ENCODE data around the gene SLC47A2. TPM values are rescaled to one million over a fixed set of nuclear protein-coding genes. Genes with fewer than 3 reads are reported as not detected.

Gene SLC47A2
- polyA plus RNA-seq, 1 donor from 2014 or later: not detected

DNA sequence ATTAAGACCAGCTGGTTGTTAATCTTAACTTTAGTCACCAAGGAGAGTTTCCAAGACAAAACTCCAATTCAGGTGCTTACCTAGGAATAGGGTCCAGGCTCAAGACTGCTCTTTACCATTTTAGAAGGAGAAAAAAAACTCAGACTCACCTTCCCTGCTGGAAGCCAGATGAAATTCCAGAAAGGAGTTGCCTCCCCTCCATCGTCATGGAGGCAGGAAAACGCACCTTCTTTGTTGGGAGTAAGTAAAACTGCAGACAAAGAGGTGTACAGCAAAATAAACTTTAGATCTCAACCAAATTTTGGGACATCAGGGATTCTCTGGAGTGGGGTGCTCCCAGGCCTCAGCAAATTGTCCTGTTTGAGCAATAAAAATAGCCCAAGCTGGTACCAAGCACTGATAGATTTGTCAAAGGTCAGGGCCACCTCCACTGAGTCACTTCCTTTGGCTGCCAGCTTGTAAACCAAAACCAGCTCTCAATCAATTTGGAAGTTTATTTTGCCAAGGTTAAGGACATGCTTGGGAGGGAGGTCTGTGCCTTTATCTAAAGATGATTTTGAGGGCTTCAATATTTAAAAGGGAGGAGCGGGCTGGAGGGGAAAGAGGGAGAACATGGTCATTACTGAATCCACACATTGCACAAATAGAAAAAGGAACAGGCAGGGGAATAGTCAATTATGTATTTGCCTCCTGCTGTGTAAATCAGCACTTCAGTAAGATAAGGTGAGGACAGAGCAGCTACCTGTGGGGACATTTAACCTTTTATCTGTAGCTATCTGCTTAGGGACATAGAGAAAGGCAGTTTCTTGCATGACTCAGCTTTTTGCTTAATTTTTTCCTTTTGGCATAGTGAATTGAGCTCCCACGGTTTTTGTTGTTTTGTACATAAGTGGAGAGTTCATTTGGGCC, 69.3 kb downstream of the SLC47A2 start:
- H2AFZ ChIP-seq (ENCODE audit: low read depth, low read length): no peak overlapping the region
- no peaks in the 10 kb centered on the region for H3K9me3 ChIP-seq (ENCODE audit: low read length)
- peak overlapping the region; percentile 93 for H3K4me3 ChIP-seq (ENCODE audit: low read length)
- H3K36me3 ChIP-seq (ENCODE audit: insufficient read depth, low read length): no peaks in the 10 kb centered on the region
- H3K27ac ChIP-seq (ENCODE audit: low read length): no peak overlapping the region
- TF ChIP-seq POLR2AphosphoS5 (IDR thresholded peaks at IDR 0.05) (peak; percentile 74), EP300 (conservative IDR thresholded peaks at IDR 0.05; ENCODE audit: poor library complexity, severe bottlenecking) (no peak), RAD21 (conservative IDR thresholded peaks at IDR 0.05) (no peak), TAF1 (IDR thresholded peaks at IDR 0.05; ENCODE audit: low read depth) (no peak)
- H3F3A ChIP-seq (ENCODE audit: insufficient read depth, low read length, poor library complexity, severe bottlenecking): peaks cover 6% of the 10 kb centered on the region
- peaks cover 28% of the 10 kb centered on the region for H3K79me2 ChIP-seq (replicated peaks; ENCODE audit: insufficient read depth, low read length)
- H4K20me1 ChIP-seq (ENCODE audit: insufficient read depth): no peaks in the 10 kb centered on the region
- no peaks in the 10 kb centered on the region for H3K9me2 ChIP-seq (ENCODE audit: insufficient read depth, low read length)
- H3K27me3 ChIP-seq (ENCODE audit: insufficient read depth, low read depth, low read length): no peaks in the 10 kb centered on the region
- peak overlapping the region; percentile 92 for H3K4me2 ChIP-seq (ENCODE audit: low read length)
- H3K9ac ChIP-seq (ENCODE audit: low read length): peak overlapping the region; percentile 89

DNA sequence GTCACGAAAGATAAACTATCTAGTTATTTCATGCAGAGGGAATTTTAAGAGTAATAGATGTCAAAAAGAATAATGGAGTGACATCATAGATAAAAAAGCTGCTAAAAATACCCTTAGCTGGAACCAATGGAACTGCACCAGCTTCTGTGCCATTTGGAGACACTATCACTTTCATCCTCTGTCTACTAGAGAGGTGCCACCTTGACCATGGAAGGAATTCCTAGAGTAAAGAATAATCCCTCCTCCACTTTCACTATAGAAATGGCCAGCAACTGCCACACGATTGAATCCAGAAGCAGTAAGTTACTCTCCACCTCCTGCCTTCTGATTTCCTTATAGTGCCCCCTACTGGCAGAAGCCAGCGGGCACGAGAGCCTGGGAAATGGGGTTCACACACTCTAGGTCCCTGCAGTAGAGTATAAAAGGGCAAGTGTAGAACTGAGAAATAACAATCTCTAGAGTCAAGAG, 70.6 kb downstream of the SLC47A2 start:
- Histone ChIP-seq H3K27ac (ENCODE audit: low read length) (no peak overlapping the region), H3K79me2 (replicated peaks; ENCODE audit: insufficient read depth, low read length) (peaks cover 16% of the 10 kb centered on the region), H3K4me3 (ENCODE audit: low read length) (no peak overlapping the region), H4K20me1 (ENCODE audit: insufficient read depth) (no peaks in the 10 kb centered on the region), H3F3A (ENCODE audit: insufficient read depth, low read length, poor library complexity, severe bottlenecking) (peaks cover 6% of the 10 kb centered on the region), H2AFZ (ENCODE audit: low read depth, low read length) (no peak overlapping the region), H3K4me2 (ENCODE audit: low read length) (no peak overlapping the region), H3K9me2 (ENCODE audit: insufficient read depth, low read length) (no peaks in the 10 kb centered on the region), H3K36me3 (ENCODE audit: insufficient read depth, low read length) (no peaks in the 10 kb centered on the region), H3K9me3 (ENCODE audit: low read length) (no peaks in the 10 kb centered on the region), H3K27me3 (ENCODE audit: insufficient read depth, low read depth, low read length) (no peaks in the 10 kb centered on the region), H3K9ac (ENCODE audit: low read length) (no peak overlapping the region)
- TF ChIP-seq EP300 (conservative IDR thresholded peaks at IDR 0.05; ENCODE audit: poor library complexity, severe bottlenecking): no peak
- TF ChIP-seq EZH2 (IDR thresholded peaks at IDR 0.05; ENCODE audit: borderline replicate concordance, insufficient read depth, low read length, poor library complexity, severe bottlenecking): no peak
- TF ChIP-seq RAD21 (conservative IDR thresholded peaks at IDR 0.05): no peak
- TF ChIP-seq MXI1 (conservative IDR thresholded peaks at IDR 0.05; ENCODE audit: poor library complexity, severe bottlenecking): no peak
- TF ChIP-seq POLR2AphosphoS5 (IDR thresholded peaks at IDR 0.05): no peak
- TF ChIP-seq, protein P1, sequence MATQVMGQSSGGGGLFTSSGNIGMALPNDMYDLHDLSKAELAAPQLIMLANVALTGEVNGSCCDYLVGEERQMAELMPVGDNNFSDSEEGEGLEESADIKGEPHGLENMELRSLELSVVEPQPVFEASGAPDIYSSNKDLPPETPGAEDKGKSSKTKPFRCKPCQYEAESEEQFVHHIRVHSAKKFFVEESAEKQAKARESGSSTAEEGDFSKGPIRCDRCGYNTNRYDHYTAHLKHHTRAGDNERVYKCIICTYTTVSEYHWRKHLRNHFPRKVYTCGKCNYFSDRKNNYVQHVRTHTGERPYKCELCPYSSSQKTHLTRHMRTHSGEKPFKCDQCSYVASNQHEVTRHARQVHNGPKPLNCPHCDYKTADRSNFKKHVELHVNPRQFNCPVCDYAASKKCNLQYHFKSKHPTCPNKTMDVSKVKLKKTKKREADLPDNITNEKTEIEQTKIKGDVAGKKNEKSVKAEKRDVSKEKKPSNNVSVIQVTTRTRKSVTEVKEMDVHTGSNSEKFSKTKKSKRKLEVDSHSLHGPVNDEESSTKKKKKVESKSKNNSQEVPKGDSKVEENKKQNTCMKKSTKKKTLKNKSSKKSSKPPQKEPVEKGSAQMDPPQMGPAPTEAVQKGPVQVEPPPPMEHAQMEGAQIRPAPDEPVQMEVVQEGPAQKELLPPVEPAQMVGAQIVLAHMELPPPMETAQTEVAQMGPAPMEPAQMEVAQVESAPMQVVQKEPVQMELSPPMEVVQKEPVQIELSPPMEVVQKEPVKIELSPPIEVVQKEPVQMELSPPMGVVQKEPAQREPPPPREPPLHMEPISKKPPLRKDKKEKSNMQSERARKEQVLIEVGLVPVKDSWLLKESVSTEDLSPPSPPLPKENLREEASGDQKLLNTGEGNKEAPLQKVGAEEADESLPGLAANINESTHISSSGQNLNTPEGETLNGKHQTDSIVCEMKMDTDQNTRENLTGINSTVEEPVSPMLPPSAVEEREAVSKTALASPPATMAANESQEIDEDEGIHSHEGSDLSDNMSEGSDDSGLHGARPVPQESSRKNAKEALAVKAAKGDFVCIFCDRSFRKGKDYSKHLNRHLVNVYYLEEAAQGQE (IDR thresholded peaks at IDR 0.05; ENCODE audit: borderline replicate concordance): no peak
- no peak for TF ChIP-seq TAF1 (IDR thresholded peaks at IDR 0.05; ENCODE audit: low read depth)
- TF ChIP-seq, protein P2, sequence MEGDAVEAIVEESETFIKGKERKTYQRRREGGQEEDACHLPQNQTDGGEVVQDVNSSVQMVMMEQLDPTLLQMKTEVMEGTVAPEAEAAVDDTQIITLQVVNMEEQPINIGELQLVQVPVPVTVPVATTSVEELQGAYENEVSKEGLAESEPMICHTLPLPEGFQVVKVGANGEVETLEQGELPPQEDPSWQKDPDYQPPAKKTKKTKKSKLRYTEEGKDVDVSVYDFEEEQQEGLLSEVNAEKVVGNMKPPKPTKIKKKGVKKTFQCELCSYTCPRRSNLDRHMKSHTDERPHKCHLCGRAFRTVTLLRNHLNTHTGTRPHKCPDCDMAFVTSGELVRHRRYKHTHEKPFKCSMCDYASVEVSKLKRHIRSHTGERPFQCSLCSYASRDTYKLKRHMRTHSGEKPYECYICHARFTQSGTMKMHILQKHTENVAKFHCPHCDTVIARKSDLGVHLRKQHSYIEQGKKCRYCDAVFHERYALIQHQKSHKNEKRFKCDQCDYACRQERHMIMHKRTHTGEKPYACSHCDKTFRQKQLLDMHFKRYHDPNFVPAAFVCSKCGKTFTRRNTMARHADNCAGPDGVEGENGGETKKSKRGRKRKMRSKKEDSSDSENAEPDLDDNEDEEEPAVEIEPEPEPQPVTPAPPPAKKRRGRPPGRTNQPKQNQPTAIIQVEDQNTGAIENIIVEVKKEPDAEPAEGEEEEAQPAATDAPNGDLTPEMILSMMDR (IDR thresholded peaks at IDR 0.05; ENCODE audit: poor library complexity, severe bottlenecking): no peak
- TF ChIP-seq SMC3 (conservative IDR thresholded peaks at IDR 0.05; ENCODE audit: poor library complexity): no peak
